PC-3 (cell line): ENCODE data around the gene CCDC89. TPM values are rescaled to one million over a fixed set of nuclear protein-coding genes. Genes with fewer than 3 reads are reported as not detected.
A peak's percentile ranks its signal among the peaks of the same experiment; 100 is the strongest.

Experiments used
- ATAC-seq: fragments of 200-7000 bp; cut with Tn5 transposase; 2 replicates; pipeline ENCODE4 v1.9.1; 2020; ENCODE audit warnings: mild to moderate bottlenecking, moderate library complexity
- BruUV-seq: library from RNA; stranded (reverse); fragments of 400-500 nt; replicated peaks from 2 replicates; lab custom pipeline; 2021; lab: Mats Ljungman, UMichigan
- CTCF ChIA-PET: fragments of 300-600 bp; sonication (Branson Sonifier 250); formaldehyde crosslinking; loops from one replicate; lab custom pipeline; 2022; ENCODE audit warnings: antibody characterized with exemption; lab: Charles Lee
- POLR2A ChIA-PET: fragments of 300-600 bp; sonication (Branson Sonifier 250); formaldehyde crosslinking; loops from one replicate; lab custom pipeline; 2022; ENCODE audit warnings: antibody characterized with exemption; ENCODE audit not compliant: unreplicated experiment; lab: Charles Lee
- DNase-seq: peaks from one replicate; pipeline ENCODE4 v3.0.0-alpha.2; 2015
- H2AFZ ChIP-seq: fragments of 300-600 bp; sonication (generic); 2 replicates; pipeline ENCODE4 v1.6.0; 2016; ENCODE audit warnings: antibody characterized with exemption, low read length
- H3F3A ChIP-seq: fragments of 300-600 bp; sonication (generic); one replicate; pipeline ENCODE4 v1.6.0; 2017; ENCODE audit warnings: antibody characterized with exemption, low read length, control low read depth, mild to moderate bottlenecking; ENCODE audit not compliant: unreplicated experiment
- H3K27ac ChIP-seq: fragments of 300-600 bp; sonication (generic); 2 replicates; pipeline ENCODE4 v1.5.1; 2016; ENCODE audit warnings: mild to moderate bottlenecking, low read length
- H3K27me3 ChIP-seq: fragments of 300-600 bp; sonication (generic); 2 replicates; pipeline ENCODE4 v1.6.1; 2016; ENCODE audit warnings: low read length, mixed read lengths
- H3K36me3 ChIP-seq: fragments of 300-600 bp; sonication (generic); 2 replicates; pipeline ENCODE4 v1.6.1; 2016; ENCODE audit warnings: low read depth, mixed run types, low read length, mixed read lengths
- H3K4me1 ChIP-seq: fragments of 300-600 bp; sonication (generic); 2 replicates; pipeline ENCODE4 v1.5.1; 2016; ENCODE audit warnings: low read length; ENCODE audit not compliant: insufficient read depth
- H3K4me2 ChIP-seq: fragments of 300-600 bp; sonication (generic); 2 replicates; pipeline ENCODE4 v1.6.0; 2016; ENCODE audit warnings: low read length
- H3K4me3 ChIP-seq: fragments of 300-600 bp; sonication (generic); 2 replicates; pipeline ENCODE4 v1.5.1; 2016; ENCODE audit warnings: mild to moderate bottlenecking, low read length, mixed read lengths
- H3K79me2 ChIP-seq: fragments of 300-600 bp; sonication (generic); 2 replicates; pipeline ENCODE4 v1.6.1; 2017; ENCODE audit warnings: low read length, mixed read lengths
- H3K9ac ChIP-seq: fragments of 300-600 bp; sonication (generic); 2 replicates; pipeline ENCODE4 v1.6.0; 2016; ENCODE audit warnings: mild to moderate bottlenecking, low read length
- H3K9me2 ChIP-seq: fragments of 300-600 bp; sonication (generic); replicated peaks from 2 replicates; pipeline ENCODE4 v1.6.1; 2016; ENCODE audit warnings: mixed run types, low read length, mixed read lengths
- H3K9me3 ChIP-seq: fragments of 300-600 bp; sonication (generic); 2 replicates; pipeline ENCODE4 v1.6.1; 2016; ENCODE audit warnings: low read length, mixed read lengths
- H4K20me1 ChIP-seq: fragments of 300-600 bp; sonication (generic); 2 replicates; pipeline ENCODE4 v1.6.1; 2016; ENCODE audit warnings: low read length, mixed read lengths
- EZH2 ChIP-seq: fragments of 300-600 bp; sonication (generic); IDR thresholded peaks from one replicate; pipeline ENCODE4 v1.6.1; 2017; ENCODE audit warnings: antibody characterized with exemption, mild to moderate bottlenecking, low read length; ENCODE audit not compliant: unreplicated experiment
- EZH2phosphoT487 ChIP-seq: fragments of 300-600 bp; sonication (generic); IDR thresholded peaks from 2 replicates; pipeline ENCODE4 v1.6.1; 2018; ENCODE audit warnings: mild to moderate bottlenecking, antibody characterized with exemption, low read length, borderline replicate concordance
- intact Hi-C: fragments of 100-400 bp; cut with micrococcal nuclease; formaldehyde crosslinking; loops from 2 replicates; pipeline ENCODE4 v1.9.0; 2023
- total RNA-seq: library from RNA; depleted of rRNA; stranded (reverse); fragments of >200 nt; gene quantifications from 2 replicates; pipeline ENCODE4 v1.2.3, GENCODE V29; 2014
- TF ChIP-seq, protein P1 (sequence below): fragments of 300-600 bp; sonication (generic); conservative IDR thresholded peaks from 2 replicates; pipeline ENCODE4 v1.5.1; 2017; ENCODE audit warnings: antibody characterized with exemption, low read depth, mild to moderate bottlenecking, low read length

The CCDC89 gene
- total RNA-seq, 1 experiment from 2014 or later = 0.55 TPM

DNA sequence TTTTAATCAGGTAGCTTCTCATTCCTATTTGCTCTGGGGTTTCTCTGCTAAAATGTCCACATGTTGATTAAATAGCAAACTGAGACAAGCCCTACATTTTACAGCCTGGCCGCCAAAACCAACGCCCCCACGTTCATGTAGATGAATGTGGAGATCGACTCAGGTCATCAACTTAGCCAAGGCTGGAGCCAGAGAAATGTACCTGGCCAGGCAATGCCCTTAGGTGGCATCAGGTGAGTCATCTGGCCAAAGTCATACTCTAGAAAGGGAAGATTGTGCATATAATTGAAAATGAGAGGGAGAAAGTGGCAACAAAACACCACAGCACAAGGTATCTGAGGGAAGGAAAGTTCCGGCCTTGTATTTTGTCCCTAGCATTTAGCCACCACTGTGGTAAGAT lies 37.1 kb upstream of the CCDC89 start:
- intact Hi-C loops = no loop called here
- no peaks in the 10 kb centered on the region for H4K20me1 ChIP-seq
- H3K9ac ChIP-seq = no peak overlapping the region
- CTCF ChIA-PET = no interaction called here
- H3K4me2 ChIP-seq = peak overlapping the region; percentile 52
- no peaks in the 10 kb centered on the region for H3K9me3 ChIP-seq
- peaks cover 14% of the 10 kb centered on the region for H3K36me3 ChIP-seq
- ATAC-seq = no peak
- POLR2A ChIA-PET = no interaction called here
- no peaks in the 10 kb centered on the region for H3K27me3 ChIP-seq
- peak; percentile 87 for DNase-seq
- H3F3A ChIP-seq = peaks cover 4% of the 10 kb centered on the region
- H3K4me3 ChIP-seq = no peak overlapping the region
- H2AFZ ChIP-seq = peak overlapping the region; percentile 24; the same call in 1 of the 2 replicates
- H3K27ac ChIP-seq = peak overlapping the region; percentile 49
- H3K4me1 ChIP-seq = peaks cover 60% of the 10 kb centered on the region
- no peaks in the 10 kb centered on the region for H3K79me2 ChIP-seq
- TF ChIP-seq, protein P1, sequence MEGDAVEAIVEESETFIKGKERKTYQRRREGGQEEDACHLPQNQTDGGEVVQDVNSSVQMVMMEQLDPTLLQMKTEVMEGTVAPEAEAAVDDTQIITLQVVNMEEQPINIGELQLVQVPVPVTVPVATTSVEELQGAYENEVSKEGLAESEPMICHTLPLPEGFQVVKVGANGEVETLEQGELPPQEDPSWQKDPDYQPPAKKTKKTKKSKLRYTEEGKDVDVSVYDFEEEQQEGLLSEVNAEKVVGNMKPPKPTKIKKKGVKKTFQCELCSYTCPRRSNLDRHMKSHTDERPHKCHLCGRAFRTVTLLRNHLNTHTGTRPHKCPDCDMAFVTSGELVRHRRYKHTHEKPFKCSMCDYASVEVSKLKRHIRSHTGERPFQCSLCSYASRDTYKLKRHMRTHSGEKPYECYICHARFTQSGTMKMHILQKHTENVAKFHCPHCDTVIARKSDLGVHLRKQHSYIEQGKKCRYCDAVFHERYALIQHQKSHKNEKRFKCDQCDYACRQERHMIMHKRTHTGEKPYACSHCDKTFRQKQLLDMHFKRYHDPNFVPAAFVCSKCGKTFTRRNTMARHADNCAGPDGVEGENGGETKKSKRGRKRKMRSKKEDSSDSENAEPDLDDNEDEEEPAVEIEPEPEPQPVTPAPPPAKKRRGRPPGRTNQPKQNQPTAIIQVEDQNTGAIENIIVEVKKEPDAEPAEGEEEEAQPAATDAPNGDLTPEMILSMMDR = no peak
- TF ChIP-seq EZH2 = no peak
- TF ChIP-seq EZH2phosphoT487 = no peak
- H3K9me2 ChIP-seq = no peaks in the 10 kb centered on the region
- no TSS peak for BruUV-seq

DNA sequence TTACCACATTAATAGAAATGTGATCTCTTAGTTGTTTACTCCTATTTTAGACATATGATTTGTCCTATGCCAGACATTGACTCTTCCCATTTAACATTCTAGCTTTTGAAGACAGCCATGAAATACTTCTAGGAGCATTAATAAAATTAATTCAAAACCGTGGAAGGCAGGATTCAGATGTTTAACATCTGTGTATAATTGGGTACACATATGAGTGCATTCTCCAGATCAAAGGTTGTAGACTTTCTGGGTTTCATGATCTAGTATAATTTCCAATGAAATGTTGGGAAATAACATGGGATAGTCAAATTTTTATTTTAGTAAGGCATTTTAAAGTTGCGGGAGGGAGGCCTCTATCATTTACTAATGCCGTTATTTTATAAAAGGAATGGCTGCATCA lies 35.2 kb upstream of the CCDC89 start:
- intact Hi-C loops = no loop called here
- CTCF ChIA-PET = no interaction called here
- ATAC-seq (no peak), DNase-seq (no peak)
- Histone ChIP-seq H2AFZ (no peak overlapping the region), H3K9me2 (no peaks in the 10 kb centered on the region), H4K20me1 (no peaks in the 10 kb centered on the region), H3F3A (peaks cover 4% of the 10 kb centered on the region), H3K36me3 (0 out of 2 replicates have a peak, but pooled peaks cover 4% of the 10 kb centered on the region), H3K9me3 (no peaks in the 10 kb centered on the region), H3K4me1 (peaks cover 53% of the 10 kb centered on the region), H3K79me2 (no peaks in the 10 kb centered on the region), H3K27ac (no peak overlapping the region), H3K9ac (no peak overlapping the region), H3K4me2 (no peak overlapping the region), H3K4me3 (no peak overlapping the region), H3K27me3 (no peaks in the 10 kb centered on the region)
- no TSS peak for BruUV-seq
- POLR2A ChIA-PET = no interaction called here
- TF ChIP-seq EZH2 (no peak), EZH2phosphoT487 (no peak)
- TF ChIP-seq, protein P1 = no peak
